GM21367 (cell line): Measurements from ENCODE around the gene AKT1.

Source experiments
- ATAC-seq: cut with Tn5 transposase; IDR thresholded peaks from one replicate; pipeline ENCODE4 v1.9.1; 2021; ENCODE audit not compliant: unreplicated experiment

The AKT1 gene

DNA sequence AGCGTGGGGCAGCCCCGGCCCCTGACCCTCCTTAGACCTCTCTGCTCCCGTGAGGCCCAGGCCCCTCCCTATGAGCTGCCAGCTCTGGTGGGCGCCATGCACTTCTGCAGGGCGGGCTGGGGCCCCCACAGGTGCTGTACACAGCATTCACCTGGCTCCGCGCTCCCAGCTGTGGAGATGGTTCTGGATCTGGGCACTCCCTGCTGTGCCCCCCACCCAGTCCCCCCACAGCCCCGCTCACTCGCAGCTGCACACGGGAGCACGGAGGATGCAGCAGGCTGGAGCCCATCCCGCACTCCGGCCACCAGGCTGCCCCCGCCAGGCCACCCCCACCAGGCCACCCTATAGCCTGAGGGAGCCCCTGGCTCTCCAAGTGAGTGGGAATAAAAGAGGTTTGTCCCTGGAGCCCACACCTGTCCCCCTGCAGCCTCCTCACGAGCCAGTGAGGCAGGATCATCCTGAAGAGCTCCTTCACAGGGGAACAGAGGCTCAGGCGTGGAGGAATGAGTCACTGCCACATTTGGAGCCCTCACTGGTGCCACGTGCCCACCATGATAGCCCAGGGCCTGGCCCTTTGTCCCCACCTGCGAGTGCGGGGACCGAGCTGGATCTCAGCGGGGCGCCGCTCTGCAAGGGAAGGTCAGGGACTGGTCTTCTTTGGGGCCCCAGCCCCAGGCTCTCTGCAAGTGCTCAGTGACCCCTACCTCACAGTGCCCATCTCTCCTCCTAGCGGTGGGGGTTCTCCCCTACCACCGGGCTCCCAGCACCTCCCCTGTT lies 69.6 kb downstream of the AKT1 start:
- ATAC-seq: no peak

DNA sequence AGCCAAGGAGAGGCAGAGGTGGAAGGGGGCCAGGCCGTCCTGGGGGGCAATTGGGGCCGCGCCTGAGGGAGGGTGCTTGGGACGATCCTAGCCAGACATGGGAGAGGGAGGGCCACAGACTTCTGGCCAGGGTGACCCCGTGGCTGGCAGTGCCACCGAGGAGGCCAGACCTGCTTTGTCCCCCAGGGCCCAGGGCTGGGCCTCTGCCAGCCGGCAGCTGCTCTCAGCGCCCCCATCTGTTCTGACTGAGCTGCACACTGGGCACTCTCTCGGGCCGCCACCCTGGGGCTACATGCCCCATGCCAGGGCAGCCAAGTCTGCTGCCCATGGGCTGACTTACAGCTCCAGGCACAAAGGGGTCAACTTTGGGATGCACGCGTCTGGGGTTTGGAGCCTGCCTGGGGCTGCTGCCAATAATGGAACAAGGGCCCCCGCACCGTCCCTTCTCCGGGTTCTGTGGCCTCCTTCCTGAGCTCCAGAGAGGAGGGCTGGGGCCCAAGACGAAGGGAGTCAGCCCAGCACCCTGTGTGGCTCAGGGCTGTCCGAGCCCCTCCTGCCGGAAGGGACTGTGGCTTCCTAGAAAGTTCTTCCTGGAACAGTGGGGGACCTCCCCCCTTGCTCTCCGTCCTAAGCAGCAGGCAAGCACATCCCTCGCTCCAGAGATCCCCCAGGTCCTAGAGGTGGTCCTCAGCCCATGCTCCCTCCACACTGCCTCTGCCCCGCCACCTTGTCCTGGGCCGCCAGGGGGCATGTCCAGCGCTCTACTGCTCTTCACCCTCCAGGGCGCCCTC lies 70.4 kb downstream of the AKT1 start:
- no peak for ATAC-seq

DNA sequence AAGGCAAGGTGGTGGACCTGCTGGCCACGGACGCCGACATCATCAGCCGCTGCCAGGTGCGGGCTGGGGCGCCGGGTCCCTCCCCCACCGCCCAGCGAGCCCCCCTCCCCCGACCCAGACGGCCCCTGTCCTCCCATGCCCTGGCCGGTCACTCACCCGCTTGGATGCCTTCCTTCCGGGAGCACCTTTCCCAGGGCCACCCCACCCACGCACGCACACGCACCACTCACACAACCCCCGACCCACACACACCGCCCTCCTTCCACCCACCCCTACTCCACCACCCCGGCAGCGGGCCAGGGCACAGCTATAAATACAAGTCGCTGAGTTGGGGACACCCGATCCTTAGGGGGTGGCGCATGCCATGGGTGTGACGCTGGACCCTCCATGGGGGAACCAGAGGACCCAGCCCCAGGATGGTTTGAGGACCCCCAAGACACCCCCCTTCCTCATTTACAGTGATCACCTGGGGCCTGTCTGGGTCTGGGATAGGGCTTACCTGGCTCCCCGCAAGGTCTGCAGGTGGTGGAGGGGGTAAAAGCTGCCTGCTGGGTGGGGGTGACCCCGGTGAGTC lies 71.1 kb downstream of the AKT1 start:
- ATAC-seq: no peak

DNA sequence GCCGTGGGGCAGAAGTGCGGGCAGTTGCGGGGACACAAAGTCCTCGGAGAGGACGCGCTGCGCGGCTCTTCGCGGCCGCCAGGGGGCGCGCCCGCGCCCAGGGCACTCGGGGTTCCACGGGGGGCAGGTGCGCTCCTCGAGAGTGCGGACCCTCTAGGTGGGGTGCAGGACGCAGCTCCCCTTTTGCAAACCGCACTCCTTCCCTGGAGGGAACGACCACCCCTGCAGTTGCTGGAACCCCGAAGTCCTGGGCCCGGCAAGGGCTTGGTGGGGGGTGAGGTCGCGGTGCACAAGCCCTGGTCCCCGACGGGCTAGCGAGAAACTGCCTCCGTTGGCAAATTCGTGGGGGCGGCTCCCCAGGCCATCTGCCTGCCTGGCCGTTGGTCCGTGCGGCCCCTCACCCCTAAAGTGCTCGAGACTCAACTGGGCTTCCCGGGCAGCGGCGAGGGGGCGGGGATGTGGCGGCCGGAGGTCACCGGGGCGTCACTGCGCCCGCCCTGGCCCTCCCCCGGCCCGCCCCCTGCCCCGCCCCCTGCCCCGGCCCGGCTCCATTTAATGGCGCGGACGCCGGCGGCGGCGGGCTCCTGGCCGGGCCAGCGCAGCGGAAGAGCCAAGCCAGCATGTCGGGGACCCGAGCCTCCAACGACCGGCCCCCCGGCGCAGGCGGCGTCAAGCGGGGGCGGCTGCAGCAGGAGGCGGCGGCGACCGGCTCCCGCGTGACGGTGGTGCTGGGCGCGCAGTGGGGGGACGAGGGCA lies 71.7 kb downstream of the AKT1 start, which contains the start of gene ADSS1:
Gene ADSS1 (plus strand): TSS at position 579 of the 756 bp plus-strand sequence. CDS start 42 bp downstream, at position 621.
- ATAC-seq: no peak

DNA sequence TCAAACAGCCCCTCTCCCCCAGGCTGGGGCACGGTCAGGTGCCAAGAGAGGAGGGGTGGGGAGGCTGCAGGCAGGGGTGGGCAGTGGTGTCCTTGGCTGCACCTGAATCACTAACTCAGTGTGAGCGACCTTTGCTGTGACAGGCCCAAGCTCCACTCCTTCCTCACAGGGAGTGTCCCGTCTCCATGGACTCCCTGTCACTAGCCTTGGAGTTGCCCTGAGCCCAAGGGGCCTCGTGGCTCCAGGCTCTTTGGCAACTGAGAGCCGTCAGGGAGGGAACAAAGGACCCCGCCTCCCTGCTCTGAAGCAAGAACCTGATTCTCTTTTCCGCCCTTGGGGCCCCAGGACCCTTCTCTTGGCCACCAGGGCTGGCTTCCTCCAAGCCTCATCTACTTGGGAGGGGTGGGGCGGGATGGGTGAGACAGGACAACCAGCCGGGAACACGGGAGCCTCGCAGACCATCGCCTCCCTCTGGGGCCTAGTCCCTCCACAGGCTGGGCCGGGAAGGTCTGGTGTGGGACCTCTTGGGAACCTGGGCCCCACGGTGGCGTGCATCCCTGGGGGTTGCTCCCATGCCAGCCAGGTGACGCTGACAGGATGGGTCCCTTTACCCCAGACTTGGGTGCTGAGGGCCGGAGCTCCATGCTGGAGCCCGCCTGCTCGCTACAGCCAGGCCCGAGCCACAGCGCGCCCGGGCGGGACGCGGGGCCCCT lies 72.5 kb downstream of the AKT1 start:
- no peak for ATAC-seq

DNA sequence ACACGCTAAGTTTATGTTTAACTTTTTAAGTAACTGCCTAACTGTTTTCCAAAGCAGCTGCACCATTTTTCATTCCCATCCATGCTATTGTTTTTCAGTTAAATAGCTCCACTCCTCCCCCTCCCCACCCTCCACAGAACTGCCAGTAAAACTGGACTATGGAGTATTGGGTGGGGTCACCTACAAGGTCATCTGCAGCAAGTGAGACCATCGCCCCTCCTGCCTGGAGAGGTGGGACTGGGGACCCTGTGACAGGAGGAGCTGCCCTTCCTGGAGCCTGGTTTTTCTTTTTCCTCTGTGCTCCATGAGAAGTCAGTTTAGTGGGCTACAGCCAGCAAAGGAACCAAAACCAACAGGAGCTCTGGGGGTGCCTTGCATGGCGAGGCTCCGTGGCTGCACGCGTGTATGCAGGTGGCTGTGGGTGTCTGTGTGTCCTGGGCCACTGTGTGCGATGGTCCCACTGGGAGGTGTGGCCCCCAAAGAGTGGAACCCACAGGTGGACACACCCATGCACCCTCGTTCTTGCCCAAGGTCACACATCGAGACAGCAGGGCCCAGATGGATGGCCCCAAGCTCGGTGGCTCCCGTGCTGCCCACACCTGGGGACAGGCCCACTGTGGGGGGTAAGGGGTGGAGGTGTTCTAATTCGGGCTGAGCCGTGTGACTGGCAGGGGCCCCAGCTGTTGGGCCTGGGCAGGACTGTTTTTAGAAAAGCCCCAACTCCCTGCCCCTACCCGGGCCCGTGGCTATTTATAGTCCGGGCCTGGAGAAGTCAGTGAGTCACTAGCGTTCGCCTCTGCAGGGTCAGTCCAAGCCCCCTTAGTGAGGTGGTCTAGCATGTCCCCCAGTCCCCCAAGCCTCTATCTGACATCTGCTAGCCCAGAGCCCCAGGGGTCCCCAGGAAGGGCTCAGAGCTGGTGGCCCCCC lies 73.8 kb downstream of the AKT1 start:
- ATAC-seq: no peak
